HG02840 (cell line): ENCODE data around the gene CFAP20DC.
"Not testable (repeated sequence)": the region's sequence is repeated elsewhere in the genome, so short reads cannot be mapped to it uniquely, and the experiment has no call there.

Experiments
- ATAC-seq: cut with Tn5 transposase; IDR thresholded peaks from one replicate; pipeline ENCODE4 v1.9.1; 2021; ENCODE audit warnings: mild to moderate bottlenecking, moderate library complexity, moderate number of reproducible peaks; ENCODE audit not compliant: unreplicated experiment, low FRiP score

Gene CFAP20DC

DNA sequence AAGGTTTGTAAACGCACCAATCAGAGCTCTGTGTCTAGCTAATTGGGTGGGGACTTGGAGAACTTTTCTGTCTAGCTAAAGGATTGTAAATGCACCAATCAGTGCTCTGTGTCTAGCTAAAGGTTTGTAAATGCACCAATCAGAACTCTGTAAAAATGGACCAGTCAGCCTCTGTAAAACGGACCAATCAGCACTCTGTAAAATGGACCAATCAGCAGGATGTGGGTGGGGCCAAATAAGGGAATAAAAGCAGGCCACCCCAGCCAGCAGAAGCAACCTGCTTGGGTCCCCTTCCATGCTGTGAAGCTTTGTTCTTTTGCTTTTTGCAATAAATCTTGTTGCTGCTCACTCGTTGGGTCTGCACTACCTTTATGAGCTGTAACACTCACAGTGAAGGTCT, 340.8 kb downstream of the CFAP20DC start:
- ATAC-seq, result not testable (repeated sequence)

DNA sequence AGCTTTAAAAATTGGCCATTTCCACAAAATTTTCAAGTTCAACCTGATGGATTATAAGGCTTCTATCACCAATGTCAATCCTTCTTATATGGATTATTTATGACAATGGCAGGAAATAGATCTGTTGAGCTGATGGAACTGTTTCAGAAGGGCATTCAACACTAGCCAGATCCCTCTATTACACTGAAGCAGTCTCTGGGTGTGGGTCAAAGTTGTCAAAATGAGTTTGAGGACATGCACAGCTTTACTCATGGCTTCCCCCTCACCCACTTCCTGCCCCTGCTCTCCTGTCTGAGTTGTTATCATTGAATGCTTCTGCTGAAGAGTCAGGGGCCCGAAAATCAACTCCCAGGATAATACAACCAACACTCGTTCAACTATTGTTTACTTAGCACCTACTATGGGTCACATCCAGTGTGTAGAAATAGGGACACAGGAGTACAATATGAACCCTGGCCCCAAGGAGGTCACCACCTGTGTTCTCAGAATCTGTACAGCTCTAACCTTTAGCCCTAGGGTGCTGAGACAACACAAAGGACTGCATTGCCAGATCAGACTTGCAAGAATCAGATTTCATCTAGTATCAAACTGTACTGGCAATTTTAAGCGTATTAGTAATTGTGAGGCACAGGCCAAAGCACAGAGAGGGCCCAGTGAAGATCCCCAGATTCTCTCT, 341.6 kb downstream of the CFAP20DC start:
- no peak for ATAC-seq

DNA sequence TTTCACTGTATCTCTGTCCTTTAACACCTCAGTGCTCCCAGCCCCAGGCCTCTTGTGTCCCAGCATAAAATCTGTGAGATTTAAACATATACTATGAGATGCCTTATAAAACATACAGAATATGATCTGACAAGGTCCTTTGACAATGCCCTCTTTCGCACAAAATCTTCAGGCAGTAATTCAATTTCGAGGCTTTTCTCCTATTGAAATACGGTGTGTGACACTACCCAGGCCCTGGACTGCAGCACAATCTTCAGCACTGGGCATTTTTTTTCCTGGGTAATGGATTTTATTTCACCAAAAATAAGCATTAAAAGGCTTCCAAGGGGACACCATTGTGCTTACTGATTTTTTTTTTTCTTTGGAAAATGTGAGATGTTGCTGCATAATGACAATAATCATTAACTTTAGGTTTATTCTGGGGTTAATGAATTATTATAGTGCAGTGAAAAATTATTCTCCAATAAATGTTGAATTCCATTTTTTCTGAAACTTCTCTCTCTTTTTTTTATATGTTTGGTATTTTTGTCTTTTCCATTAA, 342.4 kb downstream of the CFAP20DC start:
- ATAC-seq, result no peak

DNA sequence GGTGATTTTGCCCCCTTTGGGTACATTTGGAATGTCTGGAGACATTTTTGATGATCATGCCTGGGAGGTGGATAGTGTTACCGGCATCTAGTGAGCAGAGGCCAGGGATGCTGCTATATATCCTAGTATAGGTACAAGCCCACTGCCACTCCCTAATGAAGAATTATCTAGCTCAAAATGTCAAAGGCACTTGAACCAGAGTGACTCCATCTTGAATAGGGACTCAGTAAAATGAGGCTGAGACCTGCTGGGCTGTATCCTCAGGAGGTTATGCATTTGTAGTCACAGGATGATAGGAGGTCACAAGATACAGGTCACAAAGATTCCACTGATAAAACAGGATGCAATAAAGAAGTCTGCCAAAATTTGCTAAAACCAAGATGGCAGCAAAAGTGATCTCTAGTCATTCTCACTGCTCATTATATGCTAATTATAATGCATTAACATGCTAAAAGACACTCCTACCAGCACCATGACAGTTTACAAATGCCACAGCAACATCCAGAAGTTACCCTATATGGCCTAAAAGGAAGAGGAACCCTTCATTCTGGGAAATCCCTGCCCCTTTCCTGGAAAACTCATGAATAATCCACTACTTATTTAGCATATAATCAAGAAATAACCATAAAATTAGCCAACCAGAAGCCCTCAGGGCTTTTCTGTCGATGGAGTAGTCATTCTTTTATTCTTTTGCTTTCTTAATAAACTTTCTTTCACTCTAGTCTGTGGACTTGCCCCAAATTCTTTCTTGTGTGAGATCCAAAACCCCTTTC, 343.2 kb downstream of the CFAP20DC start:
- ATAC-seq, result no peak

DNA sequence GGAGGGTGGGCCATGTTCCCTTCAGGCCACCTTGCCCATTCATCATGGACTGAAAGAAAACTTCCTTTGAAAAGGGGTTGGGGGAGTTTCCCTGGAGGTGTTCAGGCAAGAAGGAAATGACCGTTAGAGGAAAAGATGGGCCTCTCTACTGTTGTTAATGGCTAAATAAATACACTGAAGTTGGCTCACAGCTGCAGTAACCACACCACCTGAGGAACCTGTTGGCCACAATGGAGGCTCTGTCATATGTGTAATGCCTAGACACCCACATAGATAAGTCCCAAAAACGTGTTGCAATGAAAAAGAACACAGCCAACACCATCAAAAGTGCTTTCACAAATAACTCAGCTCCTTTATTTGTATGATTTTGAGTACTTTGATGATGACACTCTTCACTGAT, 345.1 kb downstream of the CFAP20DC start:
- no peak for ATAC-seq

DNA sequence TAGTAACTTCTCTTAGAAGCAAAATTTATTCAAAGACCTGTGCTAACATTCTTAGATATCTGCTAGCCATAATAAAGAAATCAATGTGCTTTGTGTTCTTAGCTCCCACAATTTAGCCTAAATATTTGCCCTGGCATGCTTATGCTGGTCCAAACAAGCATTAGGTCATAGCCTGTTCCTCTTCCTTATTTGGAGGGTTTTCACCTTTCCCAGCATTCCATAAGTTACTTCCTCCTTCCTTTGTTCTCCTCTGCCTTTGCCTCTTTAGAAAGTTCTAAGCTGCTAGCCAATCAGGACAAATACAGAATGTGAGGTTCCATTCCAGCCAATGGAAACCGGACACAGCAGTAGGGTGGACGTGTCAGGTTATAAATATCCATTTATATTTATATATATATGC, 345.5 kb downstream of the CFAP20DC start:
- not testable (repeated sequence) for ATAC-seq

DNA sequence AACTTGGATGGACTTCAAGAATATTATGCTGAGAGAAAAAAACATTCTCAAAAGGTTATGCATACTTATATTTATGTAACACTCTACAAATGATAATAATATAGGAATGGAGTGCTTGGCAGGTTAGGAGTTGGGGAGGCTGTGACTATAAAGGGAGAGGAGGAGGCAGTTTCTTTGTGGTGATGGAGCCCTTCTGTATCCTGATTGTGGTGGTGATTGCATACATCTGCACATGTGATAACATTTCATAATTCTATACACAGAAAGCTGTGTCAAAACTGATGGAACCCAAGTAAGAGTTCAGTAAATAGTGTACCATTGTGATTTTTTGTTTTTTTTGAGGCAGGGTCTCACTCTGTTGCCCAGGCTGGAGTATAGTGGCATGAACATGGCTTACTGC, 351.6 kb downstream of the CFAP20DC start:
- no peak for ATAC-seq

DNA sequence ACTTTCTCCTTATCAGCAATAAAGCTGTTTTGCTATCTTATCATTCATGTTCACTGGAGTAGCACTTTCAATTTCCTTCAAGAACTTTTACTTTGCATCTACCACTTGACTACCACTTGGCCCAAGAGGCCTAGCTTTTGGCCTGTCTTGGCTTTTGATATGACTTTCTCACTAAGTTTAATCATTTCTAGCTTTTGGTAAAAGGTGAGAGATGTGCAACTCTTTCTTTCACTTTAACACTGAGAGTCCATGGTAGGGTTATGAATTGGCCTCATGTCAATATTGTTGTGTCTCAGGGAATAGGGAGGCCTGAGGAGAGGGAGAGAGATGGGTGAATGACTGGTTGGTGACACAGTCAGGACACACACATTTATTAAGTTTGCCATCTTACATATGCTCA, 352.3 kb downstream of the CFAP20DC start:
- no peak for ATAC-seq

DNA sequence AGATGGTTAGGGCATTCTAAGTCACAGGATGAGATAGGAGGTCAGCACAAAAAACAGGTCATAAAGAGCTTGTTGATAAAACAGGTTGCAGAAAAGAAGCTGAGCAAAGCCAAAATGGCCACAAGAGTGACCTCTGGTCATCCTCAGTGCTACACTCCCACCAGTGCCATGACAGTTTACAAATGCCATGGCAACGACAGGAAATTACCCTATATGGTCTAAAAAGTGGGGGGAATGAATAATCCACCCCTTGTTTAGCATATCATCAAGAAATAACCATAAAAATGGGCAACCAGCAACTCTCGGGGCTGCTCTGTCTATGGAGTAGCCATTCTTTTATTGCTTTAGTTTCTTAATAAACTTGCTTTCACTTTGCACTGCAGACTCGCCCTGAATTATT, 353.0 kb downstream of the CFAP20DC start:
- ATAC-seq, result not testable (repeated sequence)

DNA sequence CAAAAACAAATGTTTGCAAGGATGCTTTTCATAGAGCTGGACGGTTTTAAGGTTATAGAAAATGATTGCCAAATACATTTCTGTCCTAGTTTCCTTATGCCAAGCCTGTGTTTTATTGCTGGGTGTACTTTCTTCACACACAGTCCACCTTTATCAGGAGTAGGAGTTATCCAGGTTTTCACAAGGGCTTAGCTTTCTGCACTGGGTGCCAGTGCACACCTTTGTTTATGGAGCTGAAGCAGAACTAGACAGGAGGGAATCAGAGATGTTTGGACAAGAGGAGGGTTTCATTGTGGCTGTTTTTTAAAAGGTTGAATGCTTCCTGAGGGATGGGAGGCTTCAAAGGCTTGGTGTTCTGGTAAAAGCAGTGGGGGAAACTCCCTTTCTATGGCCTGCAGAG, 353.7 kb downstream of the CFAP20DC start:
- ATAC-seq, result no peak

DNA sequence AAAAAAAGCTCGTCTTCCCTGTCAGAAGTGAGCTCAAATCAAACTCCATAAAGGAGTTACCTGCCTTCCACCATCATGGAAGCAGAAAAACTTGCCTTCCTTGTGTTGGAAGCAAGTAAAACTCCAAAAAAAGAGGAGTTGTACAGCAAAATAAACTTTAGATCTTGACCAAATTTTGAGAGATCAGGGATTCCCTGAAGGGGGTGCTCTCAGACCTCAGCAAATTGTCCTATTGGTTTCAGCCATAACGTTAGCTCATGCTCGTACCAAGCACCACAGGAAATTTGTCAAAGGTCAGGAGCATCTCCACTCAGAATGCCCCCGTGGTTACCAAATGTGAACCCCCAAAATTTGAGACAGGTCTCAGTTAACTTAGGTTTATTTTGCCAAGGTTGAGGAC, 354.5 kb downstream of the CFAP20DC start:
- ATAC-seq, result not testable (repeated sequence)

DNA sequence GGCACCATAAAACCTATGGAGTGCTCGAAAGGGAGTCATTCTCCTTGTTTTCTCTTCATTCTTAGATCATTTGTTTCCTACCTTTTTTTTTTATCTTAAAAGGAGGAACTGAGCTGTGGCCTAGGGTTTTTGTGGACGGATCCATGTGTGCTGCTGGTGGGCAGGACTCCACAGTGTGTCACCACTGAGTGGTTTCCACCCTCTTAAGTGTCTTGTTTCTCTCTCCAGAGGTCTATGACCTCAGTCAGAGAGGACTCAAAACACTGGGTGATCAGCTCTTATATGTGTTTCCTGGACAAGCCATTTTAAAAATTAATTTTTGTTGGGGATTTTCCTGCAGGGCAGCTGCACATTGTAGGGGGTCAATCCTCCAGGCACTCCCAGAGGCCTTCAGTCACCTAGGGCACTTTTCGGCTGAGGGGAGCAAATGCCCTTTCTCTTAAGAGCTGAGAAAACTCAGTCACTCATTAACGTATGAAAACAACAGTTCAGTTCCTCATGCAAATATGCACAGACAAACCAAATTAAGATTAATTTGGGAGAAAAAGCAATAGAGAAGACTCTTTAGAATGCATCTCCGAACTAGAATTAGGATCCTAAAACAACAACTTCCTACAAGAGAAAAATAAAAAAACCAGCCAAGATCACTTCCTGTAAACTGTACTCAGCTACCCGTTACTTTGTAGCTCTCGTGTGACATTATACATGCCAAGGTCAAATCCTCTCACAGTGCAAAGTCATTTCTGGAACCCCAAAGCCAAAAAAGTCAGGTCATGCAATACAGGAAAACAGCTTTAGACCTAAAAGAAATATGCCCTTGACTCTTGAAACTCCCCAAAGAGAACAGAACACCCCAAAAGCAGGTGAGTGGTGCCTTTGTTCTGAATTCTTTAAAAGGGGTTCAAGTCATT, 355.6 kb downstream of the CFAP20DC start:
- ATAC-seq, result no peak

DNA sequence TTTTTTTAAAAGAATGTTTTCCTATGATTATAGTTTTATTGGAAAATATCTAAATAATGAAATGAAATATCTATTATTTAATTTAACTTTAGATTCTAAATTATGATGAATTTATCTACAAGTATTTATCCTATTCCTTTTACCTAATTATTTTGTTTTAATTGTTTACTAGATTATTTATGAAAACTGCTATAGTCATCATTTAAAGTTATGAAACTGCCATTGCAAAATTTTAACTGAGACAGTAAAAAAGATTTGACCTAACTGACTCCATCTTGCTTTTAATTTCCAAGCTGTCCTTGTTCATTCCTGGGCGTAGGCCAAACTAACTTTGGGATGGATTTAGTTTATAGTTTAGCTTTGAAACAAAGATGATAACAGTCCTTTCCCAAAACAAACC, 357.3 kb downstream of the CFAP20DC start:
- ATAC-seq, result no peak
